IPS-15b (cell line): ENCODE data around the gene HOGA1.
"Not testable (repeated sequence)": the region's sequence is repeated elsewhere in the genome, so short reads cannot be mapped to it uniquely, and the experiment has no call there.

Experiments
- H3K27me3 ChIP-seq: one replicate; pipeline ENCODE4 v1.6.1; 2013; ENCODE audit warnings: low read length; ENCODE audit not compliant: control insufficient read depth, insufficient read depth
- H3K36me3 ChIP-seq: one replicate; pipeline ENCODE4 v1.6.1; 2013; ENCODE audit warnings: low read length; ENCODE audit not compliant: control insufficient read depth, insufficient read depth
- H3K4me1 ChIP-seq: one replicate; pipeline ENCODE4 v1.6.1; 2013; ENCODE audit warnings: mild to moderate bottlenecking, low read length; ENCODE audit not compliant: control insufficient read depth, insufficient read depth
- H3K4me3 ChIP-seq: one replicate; pipeline ENCODE4 v1.5.1; 2013; ENCODE audit warnings: low read depth, low read length
- H3K9ac ChIP-seq: one replicate; pipeline ENCODE4 v1.6.1; 2013; ENCODE audit warnings: low read depth, mild to moderate bottlenecking, low read length
- H3K9me3 ChIP-seq: one replicate; pipeline ENCODE4 v1.6.1; 2013; ENCODE audit warnings: mild to moderate bottlenecking, low read length; ENCODE audit not compliant: control insufficient read depth, insufficient read depth

The HOGA1 gene

GRCh38 chr10:97562329-97562728 lies 21.9 kb upstream of the HOGA1 start:
- not testable (repeated sequence) for H3K4me1 ChIP-seq, H3K4me3 ChIP-seq, H3K9ac ChIP-seq, H3K36me3 ChIP-seq, H3K27me3 ChIP-seq, H3K9me3 ChIP-seq

GRCh38 chr10:97563337-97563736 lies 20.9 kb upstream of the HOGA1 start:
- no peaks in the 10 kb centered on the region for H3K9me3 ChIP-seq
- no peaks in the 10 kb centered on the region for H3K36me3 ChIP-seq
- no peaks in the 10 kb centered on the region for H3K4me1 ChIP-seq
- no peaks in the 10 kb centered on the region for H3K27me3 ChIP-seq
- no peak overlapping the region for H3K9ac ChIP-seq
- H3K4me3 ChIP-seq = no peak overlapping the region

DNA sequence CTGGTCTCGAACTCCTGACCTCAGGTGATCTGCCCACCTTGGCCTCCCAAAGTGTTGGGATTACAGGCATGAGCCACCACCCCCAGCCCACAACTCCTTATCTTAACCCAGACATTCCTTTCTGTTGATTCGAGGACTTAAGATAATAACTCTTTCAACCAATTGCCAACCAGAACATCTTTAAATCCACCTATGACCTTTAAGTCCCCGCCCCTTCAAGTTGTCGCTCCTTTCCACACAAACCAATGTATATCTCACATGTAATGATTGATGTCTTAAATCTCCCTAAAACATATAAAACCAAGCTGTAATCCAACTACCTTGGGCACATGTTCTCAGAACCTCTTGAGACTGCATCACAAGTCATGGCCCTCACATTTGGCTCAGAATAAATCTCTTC lies 19.4 kb upstream of the HOGA1 start:
- no peak overlapping the region for H3K4me3 ChIP-seq
- no peaks in the 10 kb centered on the region for H3K9me3 ChIP-seq
- H3K9ac ChIP-seq = no peak overlapping the region
- H3K36me3 ChIP-seq = no peaks in the 10 kb centered on the region
- H3K4me1 ChIP-seq = no peaks in the 10 kb centered on the region
- H3K27me3 ChIP-seq = no peaks in the 10 kb centered on the region

- no peak overlapping the region for H3K9ac ChIP-seq
- H3K36me3 ChIP-seq = peaks cover 4% of the 10 kb centered on the region
- H3K9me3 ChIP-seq = no peaks in the 10 kb centered on the region
- no peak overlapping the region for H3K4me3 ChIP-seq
- no peaks in the 10 kb centered on the region for H3K4me1 ChIP-seq
- no peaks in the 10 kb centered on the region for H3K27me3 ChIP-seq
Measured at GRCh38 chr10:97566336-97566996, 17.7 kb upstream of the HOGA1 start.

GRCh38 chr10:97567891-97568290 lies 16.3 kb upstream of the HOGA1 start:
- Histone ChIP-seq H3K36me3 (peaks cover 4% of the 10 kb centered on the region), H3K9ac (no peak overlapping the region), H3K4me1 (no peaks in the 10 kb centered on the region), H3K27me3 (no peaks in the 10 kb centered on the region), H3K9me3 (no peaks in the 10 kb centered on the region), H3K4me3 (no peak overlapping the region)

GRCh38 chr10:97570146-97570788 lies 13.9 kb upstream of the HOGA1 start:
- no peaks in the 10 kb centered on the region for H3K4me1 ChIP-seq

GRCh38 chr10:97570789-97571471 lies 13.3 kb upstream of the HOGA1 start:
- Histone ChIP-seq H3K36me3 (peaks cover 4% of the 10 kb centered on the region), H3K4me3 (no peak overlapping the region), H3K27me3 (no peaks in the 10 kb centered on the region), H3K4me1 (no peaks in the 10 kb centered on the region), H3K9me3 (no peaks in the 10 kb centered on the region), H3K9ac (no peak overlapping the region)

More at GRCh38 chr10:97570146-97570788, 13.9 kb upstream of the HOGA1 start:
- no peak overlapping the region for H3K4me3 ChIP-seq
- peaks cover 4% of the 10 kb centered on the region for H3K36me3 ChIP-seq
- no peaks in the 10 kb centered on the region for H3K27me3 ChIP-seq
- no peak overlapping the region for H3K9ac ChIP-seq
- H3K9me3 ChIP-seq = no peaks in the 10 kb centered on the region

DNA sequence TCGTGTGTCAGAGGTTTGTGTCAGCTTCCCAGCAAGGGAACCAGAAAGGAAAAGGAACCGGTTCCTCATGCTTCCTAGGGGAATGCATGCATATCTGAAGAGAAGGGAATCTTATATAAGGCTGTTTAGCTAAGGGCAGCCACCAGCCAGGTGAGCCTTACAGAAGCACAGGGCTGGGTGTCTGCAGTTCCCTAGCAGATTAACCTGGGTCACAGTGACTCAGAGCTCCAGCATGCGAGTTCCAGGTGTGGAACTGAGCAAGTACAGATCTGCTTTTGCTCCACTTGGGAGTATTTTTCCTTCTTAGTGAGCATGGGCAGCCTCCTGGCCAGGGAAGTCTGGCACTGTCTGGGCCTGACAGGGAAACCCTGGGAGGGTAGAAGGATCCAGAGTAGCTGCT lies 12.6 kb upstream of the HOGA1 start:
- H3K4me3 ChIP-seq = no peak overlapping the region
- no peaks in the 10 kb centered on the region for H3K9me3 ChIP-seq
- peaks cover 4% of the 10 kb centered on the region for H3K36me3 ChIP-seq
- H3K4me1 ChIP-seq = no peaks in the 10 kb centered on the region
- no peaks in the 10 kb centered on the region for H3K27me3 ChIP-seq
- H3K9ac ChIP-seq = peak overlapping the region; percentile 60

- Histone ChIP-seq H3K9me3 (no peaks in the 10 kb centered on the region), H3K4me1 (no peaks in the 10 kb centered on the region), H3K27me3 (no peaks in the 10 kb centered on the region), H3K9ac (peak within 1 kb of the TSS; percentile 60), H3K4me3 (no peak within 1 kb of the TSS), H3K36me3 (peaks cover 4% of the 10 kb centered on the region)
Measured at GRCh38 chr10:97572214-97572989, 11.8 kb upstream of the HOGA1 start, which contains the start of gene ANKRD2. ANKRD2 (plus strand) TSS chr10:97572779; CDS start chr10:97572789, 10 bp downstream.

DNA sequence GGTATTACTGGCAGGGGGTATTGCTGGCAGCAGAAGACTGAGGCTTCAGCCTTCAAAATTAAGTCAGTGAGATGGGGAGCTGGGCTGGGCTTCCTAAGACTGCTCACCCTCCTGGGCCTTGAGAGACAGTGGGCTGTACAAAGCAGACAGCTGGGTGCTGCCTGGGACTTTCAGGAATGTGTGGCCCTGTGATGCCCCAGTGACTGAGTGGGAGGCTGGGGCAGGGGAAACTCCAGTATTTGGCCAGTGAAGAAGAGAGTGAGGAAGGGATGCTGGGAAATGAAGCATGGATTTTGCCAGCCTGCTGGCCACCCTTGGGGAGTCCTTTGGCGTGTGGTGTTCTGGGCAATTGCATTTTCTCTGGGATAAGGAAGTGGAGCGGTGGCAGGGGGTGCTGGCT lies 11.2 kb upstream of the HOGA1 start:
- H3K9me3 ChIP-seq = no peaks in the 10 kb centered on the region
- H3K9ac ChIP-seq = no peak overlapping the region
- no peak overlapping the region for H3K4me3 ChIP-seq
- H3K4me1 ChIP-seq = no peaks in the 10 kb centered on the region
- H3K27me3 ChIP-seq = no peaks in the 10 kb centered on the region
- peaks cover 4% of the 10 kb centered on the region for H3K36me3 ChIP-seq

- peaks cover 4% of the 10 kb centered on the region for H3K36me3 ChIP-seq
- no peaks in the 10 kb centered on the region for H3K9me3 ChIP-seq
- H3K4me3 ChIP-seq = no peak overlapping the region
- no peak overlapping the region for H3K9ac ChIP-seq
- H3K27me3 ChIP-seq = no peaks in the 10 kb centered on the region
- no peaks in the 10 kb centered on the region for H3K4me1 ChIP-seq
Measured at GRCh38 chr10:97573672-97574071, 10.5 kb upstream of the HOGA1 start.
